Measurements from ENCODE around the gene ARHGEF1.
A peak's percentile ranks its signal among the peaks of the same experiment; 100 is the strongest.

Gene ARHGEF1

DNA sequence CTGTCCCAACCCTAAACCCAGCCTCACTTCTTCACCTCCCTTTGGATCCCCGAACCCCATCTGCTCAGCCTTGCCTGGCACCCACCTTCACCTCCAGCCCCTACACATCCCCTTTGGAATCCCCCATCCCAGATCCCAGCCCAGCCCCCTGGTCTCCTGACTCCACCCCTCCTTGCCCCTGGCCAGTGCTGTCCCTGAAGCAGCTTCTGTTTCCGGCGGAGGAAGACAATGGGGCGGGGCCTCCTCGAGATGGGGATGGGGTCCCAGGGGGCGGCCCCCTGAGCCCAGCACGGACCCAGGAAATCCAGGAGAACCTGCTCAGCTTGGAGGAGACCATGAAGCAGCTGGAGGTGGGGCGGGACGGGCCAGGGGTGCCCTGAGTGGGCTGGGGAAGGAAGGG, 23.3 kb downstream of the ARHGEF1 start:
- peaks cover 25 to 50% of the 10 kb centered on the region in 2 experiments for H3K36me3 ChIP-seq (ENCODE audit: control insufficient read depth in 2 of 2, insufficient read depth in 1 of 2, low read length in 2 of 2)
- H3K27ac ChIP-seq (ENCODE audit: extremely low read depth, low read depth, low read length): no peak overlapping the region
- TF ChIP-seq ZNF248 (tag by site-specific recombination; IDR thresholded peaks at IDR 0.05): no peak
- peak; percentile 26; the same call in 1 of the 2 replicates for TF ChIP-seq GLIS2 (tag by site-specific recombination; IDR thresholded peaks at IDR 0.05)
- no peak for TF ChIP-seq ZNF423 (tag by site-specific recombination; IDR thresholded peaks at IDR 0.05)
- TF ChIP-seq PRDM10 (tag by site-specific recombination; IDR thresholded peaks at IDR 0.05): peak; percentile 70
- TF ChIP-seq ZBTB8A (tag by site-specific recombination; IDR thresholded peaks at IDR 0.05): no peak
- no peak for TF ChIP-seq ZNF791 (tag by site-specific recombination; IDR thresholded peaks at IDR 0.05)
- TF ChIP-seq ZBTB10 (tag by site-specific recombination; IDR thresholded peaks at IDR 0.05): 0 out of 2 replicates have a peak, but pooled peaks have one; percentile 12
- no peak for TF ChIP-seq PRDM1 (tag by site-specific recombination; IDR thresholded peaks at IDR 0.05)
- H3K4me1 ChIP-seq (ENCODE audit: control insufficient read depth, insufficient read depth, low read length): no peaks in the 10 kb centered on the region
- H3K4me3 ChIP-seq (ENCODE audit: low read depth, low read length): no peak overlapping the region
- ChIA-PET CTCF (interaction anchor here (0.6 to 1.1 kb wide), 5 partner anchors 11 to 1430 kb away, joined by 3 to 5 read pairs (median 4); no protein-coding TSS in a partner anchor), POLR2A (interaction anchor here (0.6 kb wide), 1 partner anchor 9 kb away, joined by 4 read pairs; no protein-coding TSS in a partner anchor)
- no peaks in the 10 kb centered on the region for H3K9me3 ChIP-seq (ENCODE audit: control insufficient read depth, insufficient read depth, low read depth, low read length)

DNA sequence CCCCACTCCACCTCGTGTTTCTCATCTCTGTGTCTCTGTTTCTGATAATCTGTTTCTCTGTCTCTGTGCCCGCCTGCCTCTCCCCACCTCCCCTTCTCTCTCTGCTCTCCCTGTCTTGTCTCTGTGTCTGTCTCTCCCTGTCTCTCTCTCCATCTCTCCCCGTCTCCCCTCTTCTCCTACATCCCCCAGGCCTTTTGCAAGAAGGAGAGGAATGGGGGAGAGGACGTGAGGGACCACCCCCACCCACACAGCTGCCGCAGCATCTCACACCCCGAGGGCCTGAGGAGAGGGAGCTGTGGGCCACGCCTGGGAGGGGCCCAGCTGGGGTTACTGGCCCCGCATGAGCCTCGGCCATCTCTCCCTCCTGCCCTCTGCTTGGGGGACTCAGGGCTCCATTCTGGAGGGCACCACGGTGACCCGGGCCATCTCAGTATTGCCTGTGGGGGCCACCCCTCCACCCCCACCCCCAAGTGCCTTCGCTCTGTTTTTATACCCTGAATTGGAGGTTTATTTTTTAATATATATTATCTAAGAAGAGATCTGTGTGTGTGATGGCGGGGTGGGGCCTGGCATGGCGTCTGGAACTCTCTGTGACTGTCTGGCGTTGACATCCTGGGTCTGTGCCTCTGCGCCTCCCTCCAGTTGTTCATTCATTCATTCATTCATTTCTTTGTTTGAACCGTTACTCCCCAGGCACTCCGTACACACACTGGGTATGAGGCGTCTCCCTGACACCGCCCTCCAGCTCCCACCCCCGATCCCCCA, 24.1 kb downstream of the ARHGEF1 start:
- Histone ChIP-seq H3K27ac (ENCODE audit: extremely low read depth, low read depth, low read length) (no peak overlapping the region), H3K9me3 (ENCODE audit: control insufficient read depth, insufficient read depth, low read depth, low read length) (no peaks in the 10 kb centered on the region), H3K36me3 (ENCODE audit: control insufficient read depth in 2 of 2, insufficient read depth in 1 of 2, low read length in 2 of 2) (peaks cover 18 to 45% of the 10 kb centered on the region in 2 experiments), H3K4me3 (ENCODE audit: low read depth, low read length) (no peak overlapping the region), H3K4me1 (ENCODE audit: control insufficient read depth, insufficient read depth, low read length) (no peaks in the 10 kb centered on the region)
- POLR2A ChIA-PET: interaction anchor here (0.6 kb wide), 1 partner anchor 34 kb away, joined by 4 read pairs; no protein-coding TSS in a partner anchor
- CTCF ChIA-PET: interaction anchor here (0.6 to 1.0 kb wide), 3 partner anchors 30 to 1431 kb away, joined by 3 to 5 read pairs (median 3); no protein-coding TSS in a partner anchor
- TF ChIP-seq KLF1 (tag by site-specific recombination; IDR thresholded peaks at IDR 0.05) (peak; percentile 89), ZNF248 (tag by site-specific recombination; IDR thresholded peaks at IDR 0.05) (0 out of 2 replicates have a peak, but pooled peaks have one; percentile 49), ZNF366 (tag by site-specific recombination; conservative IDR thresholded peaks at IDR 0.05) (peak; percentile 57; the same call in 1 of the 2 replicates), ZFP69B (tag by site-specific recombination; IDR thresholded peaks at IDR 0.05) (0 out of 2 replicates have a peak, but pooled peaks have one; percentile 30), ZNF707 (tag by site-specific recombination; IDR thresholded peaks at IDR 0.05) (no peak), ZFHX2 (tag by site-specific recombination; conservative IDR thresholded peaks at IDR 0.05) (0 out of 2 replicates have a peak, but pooled peaks have one; percentile 22), MEIS1 (CRISPR knock-in tag; IDR thresholded peaks at IDR 0.05; ENCODE audit: borderline replicate concordance) (no peak), ZNF37A (tag by site-specific recombination; IDR thresholded peaks at IDR 0.05) (no peak), HIC1 (tag by site-specific recombination; IDR thresholded peaks at IDR 0.05) (0 out of 2 replicates have a peak, but pooled peaks have one; percentile 35), ZBTB10 (tag by site-specific recombination; IDR thresholded peaks at IDR 0.05) (peak; percentile 8; the same call in 1 of the 2 replicates)
- TF ChIP-seq, protein P1, sequence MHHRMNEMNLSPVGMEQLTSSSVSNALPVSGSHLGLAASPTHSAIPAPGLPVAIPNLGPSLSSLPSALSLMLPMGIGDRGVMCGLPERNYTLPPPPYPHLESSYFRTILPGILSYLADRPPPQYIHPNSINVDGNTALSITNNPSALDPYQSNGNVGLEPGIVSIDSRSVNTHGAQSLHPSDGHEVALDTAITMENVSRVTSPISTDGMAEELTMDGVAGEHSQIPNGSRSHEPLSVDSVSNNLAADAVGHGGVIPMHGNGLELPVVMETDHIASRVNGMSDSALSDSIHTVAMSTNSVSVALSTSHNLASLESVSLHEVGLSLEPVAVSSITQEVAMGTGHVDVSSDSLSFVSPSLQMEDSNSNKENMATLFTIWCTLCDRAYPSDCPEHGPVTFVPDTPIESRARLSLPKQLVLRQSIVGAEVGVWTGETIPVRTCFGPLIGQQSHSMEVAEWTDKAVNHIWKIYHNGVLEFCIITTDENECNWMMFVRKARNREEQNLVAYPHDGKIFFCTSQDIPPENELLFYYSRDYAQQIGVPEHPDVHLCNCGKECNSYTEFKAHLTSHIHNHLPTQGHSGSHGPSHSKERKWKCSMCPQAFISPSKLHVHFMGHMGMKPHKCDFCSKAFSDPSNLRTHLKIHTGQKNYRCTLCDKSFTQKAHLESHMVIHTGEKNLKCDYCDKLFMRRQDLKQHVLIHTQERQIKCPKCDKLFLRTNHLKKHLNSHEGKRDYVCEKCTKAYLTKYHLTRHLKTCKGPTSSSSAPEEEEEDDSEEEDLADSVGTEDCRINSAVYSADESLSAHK (tag by site-specific recombination; IDR thresholded peaks at IDR 0.05): 0 out of 2 replicates have a peak, but pooled peaks have one; percentile 17
